Spleen (tissue), 11 donors: ENCODE results near the gene PCBP3. TPM values are rescaled to one million over a fixed set of nuclear protein-coding genes. Genes with fewer than 3 reads are reported as not detected.
A peak's percentile ranks its signal among the peaks of the same experiment; 100 is the strongest.
"Not testable (repeated sequence)": the region's sequence is repeated elsewhere in the genome, so short reads cannot be mapped to it uniquely, and the experiment has no call there.

Experiments used
- DNase-seq: peaks from one replicate; pipeline ENCODE4 v3.0.0-alpha.2; 2020
- H3K27ac ChIP-seq, 8 donors: fragments of 200-600 bp; sonication (generic) in 7 of 8; 1 replicate in 4 of 8; 2 replicates in 4 of 8; pipeline versions ENCODE4 v1.5.0 to v1.8.0; 2016 to 2021; ENCODE audit warnings: inconsistent platforms in 4 of 8, mild to moderate bottlenecking in 4 of 8, moderate library complexity in 1 of 8
- H3K27me3 ChIP-seq, 7 donors: fragments of 200-600 bp; sonication (generic) in 6 of 7; replicated peaks in 1 of 7; 1 replicate in 4 of 7; 2 replicates in 3 of 7; pipeline versions ENCODE4 v1.5.0 to v1.8.0; 2016 to 2021; ENCODE audit warnings: inconsistent platforms in 3 of 7, mild to moderate bottlenecking in 1 of 7
- H3K36me3 ChIP-seq, 6 donors: fragments of 200-600 bp; sonication (generic) in 5 of 6; 1 replicate in 4 of 6; 2 replicates in 2 of 6; pipeline versions ENCODE4 v1.5.0 to v1.8.0; 2016 to 2021; ENCODE audit warnings: inconsistent platforms in 2 of 6
- H3K4me1 ChIP-seq, 6 donors: fragments of 200-600 bp; sonication (generic) in 5 of 6; 1 replicate in 3 of 6; 2 replicates in 3 of 6; pipeline versions ENCODE4 v1.5.0 to v1.8.0; 2016 to 2021; ENCODE audit warnings: inconsistent platforms in 3 of 6
- H3K4me3 ChIP-seq, 8 donors: fragments of 200-600 bp; sonication (generic) in 7 of 8; 1 replicate in 4 of 8; 2 replicates in 4 of 8; pipeline versions ENCODE4 v1.5.0 to v1.8.0; 2016 to 2021; ENCODE audit warnings: inconsistent platforms in 4 of 8, mild to moderate bottlenecking in 4 of 8, moderate library complexity in 2 of 8
- H3K9me3 ChIP-seq, 8 donors: fragments of 200-600 bp; sonication (generic) in 7 of 8; 1 replicate in 4 of 8; 2 replicates in 4 of 8; pipeline versions ENCODE4 v1.5.0 to v1.8.0; 2016 to 2021; ENCODE audit warnings: inconsistent platforms in 4 of 8
- POLR2A ChIP-seq, 3 donors: fragments of 450-650 bp; IDR thresholded peaks; one replicate each; pipeline ENCODE4 v1.5.1; 2017; ENCODE audit warnings: antibody characterized with exemption in 3 of 3, mild to moderate bottlenecking in 1 of 3
- POLR2AphosphoS5 ChIP-seq, 3 donors: sonication (generic); formaldehyde crosslinking; IDR thresholded peaks; one replicate each; pipeline ENCODE4 v1.5.1; 2017; ENCODE audit warnings: antibody characterized with exemption in 3 of 3
- WGBS, 5 donors: extraction: QIAGEN DNeasy Blood & Tissue Kit in 3 of 5; methylation state at CpG; one replicate each; pipeline versions ENCODE4 v1.1.5 to v1.1.7; 2013 to 2018; 5-methylcytosine and 5-hydroxymethylcytosine counted together
- intact Hi-C: fragments of 100-400 bp; cut with DNase I; formaldehyde crosslinking; loops from one replicate; pipeline ENCODE4 v1.15.0; 2023; ENCODE audit warnings: low total_unique reads
- polyA plus RNA-seq, 3 donors: library from polyadenylated mRNA; stranded (reverse); fragments of 200-250 nt; gene quantifications; one replicate each; pipeline ENCODE4 v1.2.1, GENCODE V29; 2013
- total RNA-seq, 7 donors: library from RNA; depleted of rRNA in 3 of 7; stranded (reverse); fragments of >200 nt in 3 of 7; fragmentation: NEBNext Ultra II Directional in 4 of 7; extraction: Animal tissue kit (Norgen Biotek cat#: 25700) in 4 of 7; gene quantifications; one replicate each; pipeline versions ENCODE4 v1.1.0 to v1.2.1, GENCODE V29; 2016 to 2021
- TF ChIP-seq, protein P1 (sequence below), 11 experiments: fragments of 200-600 bp in 7 of 11; fragments of 450-650 bp in 4 of 11; sonication (generic) in 4 of 11; IDR thresholded peaks in 8 of 11; conservative IDR thresholded peaks in 3 of 11; 1 replicate in 7 of 11; 2 replicates in 4 of 11; pipeline versions ENCODE4 v1.4.0 to v1.8.0; 2016 to 2021; ENCODE audit warnings: antibody characterized with exemption in 11 of 11, inconsistent platforms in 4 of 11, mild to moderate bottlenecking in 1 of 11
- donor health status: healthy with polysubstance abuse.
- donor health status: DM: no; HTN: no; CAD: no; lungs with moderate emphysema.
- donor health status: DM: no; HTN: no; CAD: no.
- donor health status: Bipolar disorder and iron deficiency.
- donor health status: healthy.
- donor health status: DM: no; HTN: no; CAD: no.
- donor health status: DM: yes; HTN: yes; CAD: no.

PCBP3 gene
- total and polyA plus RNA-seq, 10 donors, result 4.2 to 31.6 (median 15.2) TPM

DNA sequence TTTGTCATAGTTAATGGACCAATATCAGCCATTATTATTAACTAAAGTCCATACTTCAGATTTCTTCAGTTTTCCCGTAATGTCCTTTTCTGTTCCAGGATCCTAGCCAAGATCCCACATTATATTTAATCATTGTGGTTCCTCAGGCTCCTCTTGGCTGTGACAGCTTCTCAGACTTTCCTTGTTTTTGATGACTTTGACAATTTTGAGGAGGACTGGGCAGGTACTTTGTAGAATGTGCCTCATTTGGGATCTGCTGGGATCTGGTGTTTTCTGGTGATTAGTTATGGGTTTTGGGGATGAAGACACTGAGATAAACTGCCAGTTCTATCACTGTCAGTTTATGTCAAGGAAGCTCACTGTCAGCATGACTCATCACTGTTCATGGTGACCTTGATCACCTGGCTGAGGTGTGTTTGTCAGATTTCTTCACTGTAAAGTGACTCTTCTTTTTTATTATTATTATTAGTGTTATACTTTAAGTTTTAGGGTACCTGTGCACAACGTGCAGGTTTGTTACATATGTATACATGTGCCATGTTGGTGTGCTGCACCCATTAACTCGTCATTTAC lies 66.3 kb downstream of the PCBP3 start:
- 85 to 93% (median 89%) methylated on average over 3 of the region's 3 CpGs for WGBS, 5 donors
- no peaks in the 10 kb centered on the region for H3K27me3 ChIP-seq
- peak overlapping the region in 4 of 8 donors; percentile 24 to 64 (median 49) for H3K27ac ChIP-seq
- TF ChIP-seq POLR2A (IDR thresholded peaks at IDR 0.05), result no peak
- H3K9me3 ChIP-seq, result peaks cover 0 to 25% (median 21%) of the 10 kb centered on the region in 8 donors
- no peak overlapping the region for H3K4me3 ChIP-seq
- H3K4me1 ChIP-seq, result peaks cover 0 to 14% (median 0%) of the 10 kb centered on the region in 6 donors
- H3K36me3 ChIP-seq, result no peaks in the 10 kb centered on the region
- DNase-seq, result no peak
- intact Hi-C loops, result no loop called here

DNA sequence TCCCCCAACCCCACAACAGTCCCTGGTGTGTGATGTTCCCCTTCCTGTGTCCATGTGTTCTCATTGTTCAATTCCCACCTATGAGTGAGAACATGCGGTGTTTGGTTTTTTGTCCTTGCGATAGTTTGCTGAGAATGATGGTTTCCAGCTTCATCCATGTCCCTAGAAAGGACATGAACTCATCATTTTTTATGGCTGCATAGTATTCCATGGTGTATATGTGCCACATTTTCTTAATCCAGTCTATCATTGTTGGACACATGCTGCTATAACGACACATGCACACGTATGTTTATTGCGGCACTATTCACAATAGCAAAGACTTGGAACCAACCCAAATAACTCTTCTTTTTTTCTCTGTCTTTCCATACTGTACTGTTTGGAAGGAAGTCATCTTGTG lies 66.8 kb downstream of the PCBP3 start:
- DNase-seq, H3K27me3 ChIP-seq, H3K36me3 ChIP-seq, H3K4me3 ChIP-seq, intact Hi-C loops, H3K27ac ChIP-seq: not testable (repeated sequence)
- 93 to 98% (median 97%) methylated on average over 3 to 5 of the region's 5 CpGs for WGBS, 5 donors
- Histone ChIP-seq H3K9me3 (peaks cover 0 to 26% (median 22%) of the 10 kb centered on the region in 8 donors), H3K4me1 (peaks cover 0 to 14% (median 0%) of the 10 kb centered on the region in 6 donors)

DNA sequence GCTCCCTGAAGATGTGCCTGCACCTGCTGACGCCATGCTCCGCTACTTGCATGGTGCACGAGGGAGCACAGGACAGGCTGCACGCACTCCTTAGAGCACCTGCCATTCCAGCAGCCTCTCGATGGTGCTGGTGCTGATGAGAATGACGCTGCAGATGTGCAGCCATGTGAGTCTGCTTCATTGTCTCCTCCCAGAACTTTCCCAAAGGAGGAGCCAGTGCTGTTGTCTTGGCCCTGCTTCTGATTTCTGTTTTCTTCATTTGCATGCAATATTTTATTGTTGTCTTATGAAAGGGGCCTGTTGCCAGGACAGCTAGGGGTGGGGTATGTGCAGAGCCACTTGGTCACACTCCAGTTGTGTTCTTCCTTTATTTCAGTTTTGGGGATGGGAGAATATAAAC lies 70.1 kb downstream of the PCBP3 start:
- no peak for DNase-seq
- Histone ChIP-seq H3K27ac (no peak overlapping the region), H3K9me3 (peaks cover 0 to 38% (median 26%) of the 10 kb centered on the region in 8 donors), H3K4me3 (no peak overlapping the region), H3K36me3 (no peaks in the 10 kb centered on the region), H3K27me3 (no peaks in the 10 kb centered on the region), H3K4me1 (peaks cover 0 to 9% (median 0%) of the 10 kb centered on the region in 6 donors)
- 90 to 97% (median 93%) methylated on average over 4 to 6 of the region's 6 CpGs for WGBS, 5 donors
- intact Hi-C loops, result no loop called here
- TF ChIP-seq POLR2A (IDR thresholded peaks at IDR 0.05), result no peak
- TF ChIP-seq, protein P1, sequence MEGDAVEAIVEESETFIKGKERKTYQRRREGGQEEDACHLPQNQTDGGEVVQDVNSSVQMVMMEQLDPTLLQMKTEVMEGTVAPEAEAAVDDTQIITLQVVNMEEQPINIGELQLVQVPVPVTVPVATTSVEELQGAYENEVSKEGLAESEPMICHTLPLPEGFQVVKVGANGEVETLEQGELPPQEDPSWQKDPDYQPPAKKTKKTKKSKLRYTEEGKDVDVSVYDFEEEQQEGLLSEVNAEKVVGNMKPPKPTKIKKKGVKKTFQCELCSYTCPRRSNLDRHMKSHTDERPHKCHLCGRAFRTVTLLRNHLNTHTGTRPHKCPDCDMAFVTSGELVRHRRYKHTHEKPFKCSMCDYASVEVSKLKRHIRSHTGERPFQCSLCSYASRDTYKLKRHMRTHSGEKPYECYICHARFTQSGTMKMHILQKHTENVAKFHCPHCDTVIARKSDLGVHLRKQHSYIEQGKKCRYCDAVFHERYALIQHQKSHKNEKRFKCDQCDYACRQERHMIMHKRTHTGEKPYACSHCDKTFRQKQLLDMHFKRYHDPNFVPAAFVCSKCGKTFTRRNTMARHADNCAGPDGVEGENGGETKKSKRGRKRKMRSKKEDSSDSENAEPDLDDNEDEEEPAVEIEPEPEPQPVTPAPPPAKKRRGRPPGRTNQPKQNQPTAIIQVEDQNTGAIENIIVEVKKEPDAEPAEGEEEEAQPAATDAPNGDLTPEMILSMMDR (IDR thresholded peaks at IDR 0.05 in 8 of 11, conservative IDR thresholded peaks at IDR 0.05 in 3 of 11), result no peak
- no peak for TF ChIP-seq POLR2AphosphoS5 (IDR thresholded peaks at IDR 0.05)

DNA sequence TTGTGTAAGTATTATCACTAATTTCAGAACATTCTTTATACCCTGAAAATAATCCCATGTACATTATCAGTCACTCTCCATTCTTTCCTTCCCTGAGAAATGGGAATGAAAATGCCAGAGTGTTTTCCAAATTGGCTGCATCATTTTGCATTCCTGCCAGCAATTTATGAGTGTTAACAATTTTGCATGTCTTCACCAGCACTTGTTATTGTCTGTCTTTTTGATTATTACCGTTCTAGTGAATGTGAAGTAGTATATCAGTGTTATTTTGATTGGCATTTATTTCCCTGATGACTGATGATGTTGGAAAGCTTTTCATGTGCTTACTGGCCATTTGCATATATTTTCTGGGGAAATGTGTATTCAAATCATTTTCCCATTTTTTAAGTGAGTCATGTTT lies 71.9 kb downstream of the PCBP3 start:
- Histone ChIP-seq H3K36me3 (no peaks in the 10 kb centered on the region), H3K27ac (no peak overlapping the region), H3K9me3 (peaks cover 0 to 37% (median 25%) of the 10 kb centered on the region in 8 donors), H3K4me1 (no peaks in the 10 kb centered on the region), H3K27me3 (no peaks in the 10 kb centered on the region), H3K4me3 (no peak overlapping the region)
- TF ChIP-seq POLR2A (IDR thresholded peaks at IDR 0.05) (no peak), POLR2AphosphoS5 (IDR thresholded peaks at IDR 0.05) (no peak)
- TF ChIP-seq, protein P1 (IDR thresholded peaks at IDR 0.05 in 8 of 11, conservative IDR thresholded peaks at IDR 0.05 in 3 of 11), result no peak
- WGBS, 5 donors, result 88 to 96% (median 92%) methylated on average over 1 of the region's 1 CpG
- no peak for DNase-seq
- intact Hi-C loops, result no loop called here

DNA sequence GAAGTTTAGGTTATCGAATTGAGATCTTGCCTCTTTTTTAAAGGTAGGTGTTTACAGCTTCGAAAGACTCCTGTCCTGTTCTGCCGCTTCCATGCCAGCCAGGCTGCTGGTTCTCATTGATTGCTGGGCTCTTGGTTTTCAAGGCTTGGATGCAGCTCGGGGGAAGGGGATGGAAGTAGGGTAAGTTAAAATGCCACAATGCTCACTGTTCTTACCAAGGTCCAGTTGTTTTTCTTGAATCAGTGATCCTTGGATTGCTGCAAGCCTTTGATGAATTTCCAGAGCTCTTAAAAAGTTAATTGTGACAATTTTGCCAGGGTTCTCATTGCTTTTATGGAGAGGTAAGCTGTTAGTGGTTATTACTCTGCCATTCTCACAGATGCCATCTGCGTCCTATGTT lies 74.9 kb downstream of the PCBP3 start:
- Histone ChIP-seq H3K9me3 (peaks cover 0 to 14% (median 2%) of the 10 kb centered on the region in 8 donors), H3K27me3 (no peaks in the 10 kb centered on the region), H3K4me1 (no peaks in the 10 kb centered on the region), H3K36me3 (no peaks in the 10 kb centered on the region), H3K27ac (no peak overlapping the region), H3K4me3 (no peak overlapping the region)
- 85 to 93% (median 92%) methylated on average over 5 of the region's 5 CpGs for WGBS, 5 donors
- DNase-seq, result no peak
- intact Hi-C loops, result no loop called here
- TF ChIP-seq, protein P1 (IDR thresholded peaks at IDR 0.05 in 8 of 11, conservative IDR thresholded peaks at IDR 0.05 in 3 of 11), result no peak
- TF ChIP-seq POLR2AphosphoS5 (IDR thresholded peaks at IDR 0.05), result no peak
- TF ChIP-seq POLR2A (IDR thresholded peaks at IDR 0.05), result no peak
